Measurements from ENCODE around the gene MAIP1. TPM values are rescaled to one million over a fixed set of nuclear protein-coding genes. Genes with fewer than 3 reads are reported as not detected.

MAIP1 gene
- total and polyA plus RNA-seq, 9 of the 15 experiments (the other 6 are each of a cell fraction or from before 2014, with no cell fraction given), result 3.6 to 30.0 (median 24.5) TPM

DNA sequence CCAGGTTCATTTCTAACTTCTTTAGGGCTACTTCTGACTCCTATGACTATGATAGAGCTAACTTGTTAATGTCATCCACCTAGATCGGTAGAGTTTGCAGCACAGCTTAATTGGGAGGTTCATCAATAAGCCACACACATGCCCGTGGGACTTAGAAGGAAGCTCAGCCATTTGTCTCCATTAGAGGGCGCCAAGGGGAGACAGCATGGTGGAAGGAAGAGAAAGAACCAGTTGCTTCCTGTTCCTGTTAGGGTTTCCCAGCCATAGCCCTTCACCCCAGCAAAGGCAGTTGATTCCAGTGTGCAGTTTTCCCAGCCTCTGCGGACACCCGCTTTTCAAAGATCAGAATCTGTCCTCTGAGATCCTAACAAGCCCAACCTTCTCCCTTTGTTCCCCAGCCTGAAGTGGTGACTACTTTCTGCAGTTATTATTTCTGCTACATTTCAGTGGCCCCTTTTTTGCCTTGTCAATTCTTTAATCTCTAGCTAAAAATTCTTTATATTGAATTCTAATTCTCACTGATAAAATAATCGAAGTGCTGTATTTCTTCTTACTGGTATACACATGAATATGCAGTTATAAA lies 30.3 kb downstream of the MAIP1 start (continued):
- TF ChIP-seq, protein P1, sequence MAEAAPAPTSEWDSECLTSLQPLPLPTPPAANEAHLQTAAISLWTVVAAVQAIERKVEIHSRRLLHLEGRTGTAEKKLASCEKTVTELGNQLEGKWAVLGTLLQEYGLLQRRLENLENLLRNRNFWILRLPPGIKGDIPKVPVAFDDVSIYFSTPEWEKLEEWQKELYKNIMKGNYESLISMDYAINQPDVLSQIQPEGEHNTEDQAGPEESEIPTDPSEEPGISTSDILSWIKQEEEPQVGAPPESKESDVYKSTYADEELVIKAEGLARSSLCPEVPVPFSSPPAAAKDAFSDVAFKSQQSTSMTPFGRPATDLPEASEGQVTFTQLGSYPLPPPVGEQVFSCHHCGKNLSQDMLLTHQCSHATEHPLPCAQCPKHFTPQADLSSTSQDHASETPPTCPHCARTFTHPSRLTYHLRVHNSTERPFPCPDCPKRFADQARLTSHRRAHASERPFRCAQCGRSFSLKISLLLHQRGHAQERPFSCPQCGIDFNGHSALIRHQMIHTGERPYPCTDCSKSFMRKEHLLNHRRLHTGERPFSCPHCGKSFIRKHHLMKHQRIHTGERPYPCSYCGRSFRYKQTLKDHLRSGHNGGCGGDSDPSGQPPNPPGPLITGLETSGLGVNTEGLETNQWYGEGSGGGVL (CRISPR knock-in tag; IDR thresholded peaks at IDR 0.05), result no peak
- TF ChIP-seq ZNF232 (CRISPR knock-in tag; IDR thresholded peaks at IDR 0.05) (no peak), BCOR (IDR thresholded peaks at IDR 0.05) (no peak), HNRNPLL (IDR thresholded peaks at IDR 0.05; ENCODE audit: low read depth, low read length, poor library complexity, severe bottlenecking) (no peak), L3MBTL2 (IDR thresholded peaks at IDR 0.05) (no peak), CBX3 (IDR thresholded peaks at IDR 0.05; ENCODE audit: borderline replicate concordance in 1 of 2, low read length in 2 of 2) (peak in 1 of 2 experiments; percentile 84; a peak in 2 of 3 replicates), ZNF79 (CRISPR knock-in tag; IDR thresholded peaks at IDR 0.05; ENCODE audit: low read depth) (no peak), ZNF121 (CRISPR knock-in tag; conservative IDR thresholded peaks at IDR 0.05) (no peak), NR4A1 (CRISPR knock-in tag; IDR thresholded peaks at IDR 0.05) (no peak), NR4A1 (tag; IDR thresholded peaks at IDR 0.05) (no peak), SMC3 (conservative IDR thresholded peaks at IDR 0.05; ENCODE audit: insufficient read depth, low read depth, low read length) (peak; percentile 49; the same call in 1 of the 2 replicates), ZZZ3 (IDR thresholded peaks at IDR 0.05) (no peak)
- TF ChIP-seq, protein P2, sequence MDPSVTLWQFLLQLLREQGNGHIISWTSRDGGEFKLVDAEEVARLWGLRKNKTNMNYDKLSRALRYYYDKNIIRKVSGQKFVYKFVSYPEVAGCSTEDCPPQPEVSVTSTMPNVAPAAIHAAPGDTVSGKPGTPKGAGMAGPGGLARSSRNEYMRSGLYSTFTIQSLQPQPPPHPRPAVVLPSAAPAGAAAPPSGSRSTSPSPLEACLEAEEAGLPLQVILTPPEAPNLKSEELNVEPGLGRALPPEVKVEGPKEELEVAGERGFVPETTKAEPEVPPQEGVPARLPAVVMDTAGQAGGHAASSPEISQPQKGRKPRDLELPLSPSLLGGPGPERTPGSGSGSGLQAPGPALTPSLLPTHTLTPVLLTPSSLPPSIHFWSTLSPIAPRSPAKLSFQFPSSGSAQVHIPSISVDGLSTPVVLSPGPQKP (CRISPR knock-in tag; IDR thresholded peaks at IDR 0.05), result no peak
- TF ChIP-seq, protein P3, sequence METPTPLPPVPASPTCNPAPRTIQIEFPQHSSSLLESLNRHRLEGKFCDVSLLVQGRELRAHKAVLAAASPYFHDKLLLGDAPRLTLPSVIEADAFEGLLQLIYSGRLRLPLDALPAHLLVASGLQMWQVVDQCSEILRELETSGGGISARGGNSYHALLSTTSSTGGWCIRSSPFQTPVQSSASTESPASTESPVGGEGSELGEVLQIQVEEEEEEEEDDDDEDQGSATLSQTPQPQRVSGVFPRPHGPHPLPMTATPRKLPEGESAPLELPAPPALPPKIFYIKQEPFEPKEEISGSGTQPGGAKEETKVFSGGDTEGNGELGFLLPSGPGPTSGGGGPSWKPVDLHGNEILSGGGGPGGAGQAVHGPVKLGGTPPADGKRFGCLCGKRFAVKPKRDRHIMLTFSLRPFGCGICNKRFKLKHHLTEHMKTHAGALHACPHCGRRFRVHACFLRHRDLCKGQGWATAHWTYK (CRISPR knock-in tag; IDR thresholded peaks at IDR 0.05), result no peak
- TF ChIP-seq, protein P4, sequence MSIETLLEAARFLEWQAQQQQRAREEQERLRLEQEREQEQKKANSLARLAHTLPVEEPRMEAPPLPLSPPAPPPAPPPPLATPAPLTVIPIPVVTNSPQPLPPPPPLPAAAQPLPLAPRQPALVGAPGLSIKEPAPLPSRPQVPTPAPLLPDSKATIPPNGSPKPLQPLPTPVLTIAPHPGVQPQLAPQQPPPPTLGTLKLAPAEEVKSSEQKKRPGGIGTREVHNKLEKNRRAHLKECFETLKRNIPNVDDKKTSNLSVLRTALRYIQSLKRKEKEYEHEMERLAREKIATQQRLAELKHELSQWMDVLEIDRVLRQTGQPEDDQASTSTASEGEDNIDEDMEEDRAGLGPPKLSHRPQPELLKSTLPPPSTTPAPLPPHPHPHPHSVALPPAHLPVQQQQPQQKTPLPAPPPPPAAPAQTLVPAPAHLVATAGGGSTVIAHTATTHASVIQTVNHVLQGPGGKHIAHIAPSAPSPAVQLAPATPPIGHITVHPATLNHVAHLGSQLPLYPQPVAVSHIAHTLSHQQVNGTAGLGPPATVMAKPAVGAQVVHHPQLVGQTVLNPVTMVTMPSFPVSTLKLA (conservative IDR thresholded peaks at IDR 0.05), result no peak
- TF ChIP-seq, protein P5, sequence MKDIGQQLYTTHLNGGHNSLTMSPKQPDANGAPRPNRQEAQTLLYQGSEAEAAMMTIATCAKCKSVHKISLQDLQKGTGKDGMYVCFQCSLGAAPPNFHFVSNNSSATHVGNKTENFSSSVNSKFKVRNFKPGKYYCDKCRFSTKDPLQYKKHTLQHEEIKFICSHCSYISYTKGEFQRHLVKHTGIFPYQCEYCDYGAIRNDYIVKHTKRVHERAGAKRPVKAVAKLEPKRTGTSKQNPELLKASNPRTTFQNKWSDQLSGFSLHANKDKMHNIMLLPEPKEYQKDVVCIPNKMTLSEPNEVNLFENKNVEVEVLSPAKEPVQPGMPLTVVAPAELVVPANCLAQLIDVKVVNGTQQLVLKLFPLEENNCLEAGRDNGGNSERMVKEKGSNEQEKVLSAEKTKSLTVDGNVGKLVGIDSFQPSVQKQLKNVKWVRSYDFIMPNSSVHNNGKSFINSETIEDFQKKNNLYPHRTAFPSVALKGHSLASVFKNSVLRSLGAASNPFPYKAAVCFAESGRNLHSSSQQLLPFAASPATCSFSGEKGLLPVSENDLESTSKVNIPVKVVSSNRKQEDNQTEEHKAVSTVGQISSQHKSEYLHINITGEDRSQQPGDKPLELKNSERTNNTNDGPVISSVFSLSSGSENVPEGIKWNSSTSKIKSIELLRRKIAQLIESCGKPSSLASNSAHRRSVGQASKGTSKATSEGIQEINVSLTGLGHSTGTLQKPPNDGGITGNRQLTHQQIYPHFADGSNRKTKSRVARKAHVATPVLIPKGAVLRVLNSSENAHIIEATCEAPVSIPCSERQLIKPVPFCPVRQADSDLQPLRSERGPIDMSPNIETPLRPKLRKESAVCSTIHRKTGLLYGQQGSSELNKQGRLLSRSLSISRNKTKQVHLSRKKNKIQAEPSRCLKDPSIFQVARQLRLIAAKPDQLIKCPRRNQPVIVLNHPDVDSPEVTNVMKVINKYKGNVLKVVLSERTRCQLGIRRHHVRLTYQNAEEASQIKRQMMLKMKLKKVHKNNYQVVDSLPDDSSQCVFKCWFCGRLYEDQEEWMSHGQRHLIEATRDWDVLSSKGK (CRISPR knock-in tag; IDR thresholded peaks at IDR 0.05), result no peak

All from K562 (cell line).